WTC11 (cell line): ENCODE results near the gene C12orf75. TPM values are rescaled to one million over a fixed set of nuclear protein-coding genes. Genes with fewer than 3 reads are reported as not detected.

Experiments used
- ATAC-seq: fragments of 200-7000 bp; cut with Tn5 transposase; 2 replicates; pipeline ENCODE4 v1.10.0; 2021; ENCODE audit warnings: mild to moderate bottlenecking, moderate library complexity
- CTCF ChIA-PET: fragments of 300-600 bp; sonication (Branson Sonifier 250); formaldehyde crosslinking; loops from one replicate; lab custom pipeline; 2021; ENCODE audit warnings: antibody characterized with exemption; lab: Charles Lee
- POLR2A ChIA-PET: fragments of 350-600 bp; sonication (Branson Sonifier 250); formaldehyde crosslinking; loops from one replicate; lab custom pipeline; 2021; ENCODE audit warnings: antibody characterized with exemption; lab: Charles Lee
- DNase-seq: peaks from one replicate; pipeline ENCODE4 v3.0.0; 2021; ENCODE audit warnings: low spot score
- H3K27ac Mint-ChIP-seq: 2 replicates; pipeline ENCODE4 v1.8.0; 2021; ENCODE audit warnings: mixed read lengths
- H3K27me3 Mint-ChIP-seq: 2 replicates; pipeline ENCODE4 v1.8.0; 2021; ENCODE audit warnings: low read depth, mild to moderate bottlenecking, moderate library complexity, mixed read lengths
- H3K36me3 Mint-ChIP-seq: 2 replicates; pipeline ENCODE4 v1.8.0; 2021; ENCODE audit warnings: mixed read lengths
- H3K4me1 Mint-ChIP-seq: 2 replicates; pipeline ENCODE4 v1.8.0; 2022; ENCODE audit warnings: mixed read lengths
- H3K4me3 Mint-ChIP-seq: 2 replicates; pipeline ENCODE4 v1.8.0; 2021; ENCODE audit warnings: mild to moderate bottlenecking, moderate library complexity, mixed read lengths
- H3K9me3 Mint-ChIP-seq: 2 replicates; pipeline ENCODE4 v1.8.0; 2021; ENCODE audit warnings: mixed read lengths
- CBFB ChIP-seq: sonication (generic); formaldehyde crosslinking; IDR thresholded peaks from 2 replicates; pipeline ENCODE4 v1.8.1; 2022; ENCODE audit warnings: mild to moderate bottlenecking, low read depth, missing genetic modification reagents
- CREB1 ChIP-seq: sonication (generic); formaldehyde crosslinking; IDR thresholded peaks from 2 replicates; pipeline ENCODE4 v1.8.0; 2023; ENCODE audit warnings: mild to moderate bottlenecking, missing genetic modification reagents
- NR1H2 ChIP-seq: sonication (generic); formaldehyde crosslinking; IDR thresholded peaks from 2 replicates; pipeline ENCODE4 v1.9.0; 2021; ENCODE audit warnings: mild to moderate bottlenecking, moderate library complexity, missing genetic modification reagents
- PRRX2 ChIP-seq: fragments of 250-450 bp; sonication (Bioruptor Pico); IDR thresholded peaks from 2 replicates; pipeline ENCODE4 v1.8.0; 2021; ENCODE audit warnings: mild to moderate bottlenecking
- SMAD3 ChIP-seq: sonication (generic); formaldehyde crosslinking; IDR thresholded peaks from 2 replicates; pipeline ENCODE4 v1.8.0; 2022; ENCODE audit warnings: missing genetic modification reagents, mild to moderate bottlenecking, borderline replicate concordance
- SOX15 ChIP-seq: fragments of 250-450 bp; sonication (Bioruptor Pico); IDR thresholded peaks from 2 replicates; pipeline ENCODE4 v1.9.0; 2021; ENCODE audit warnings: mild to moderate bottlenecking
- TCF7 ChIP-seq: sonication (generic); formaldehyde crosslinking; IDR thresholded peaks from 2 replicates; pipeline ENCODE4 v1.8.0; 2022; ENCODE audit warnings: mild to moderate bottlenecking, low read depth, missing genetic modification reagents, moderate library complexity
- ZNF121 ChIP-seq: sonication (generic); formaldehyde crosslinking; IDR thresholded peaks from 2 replicates; pipeline ENCODE4 v1.8.0; 2023; ENCODE audit warnings: missing genetic modification reagents
- total RNA-seq: library from RNA; stranded (reverse); gene quantifications from 3 replicates; pipeline ENCODE4 v1.2.3, GENCODE V29; 2021
- TF ChIP-seq, protein P1 (sequence below): sonication (generic); formaldehyde crosslinking; IDR thresholded peaks from 2 replicates; pipeline ENCODE4 v1.8.0; 2022; ENCODE audit warnings: missing genetic modification reagents
- TF ChIP-seq, protein P2 (sequence below): fragments of 250-450 bp; sonication (Bioruptor Pico); IDR thresholded peaks from 2 replicates; pipeline ENCODE4 v1.8.0; 2021; ENCODE audit warnings: mild to moderate bottlenecking
- TF ChIP-seq, protein P3 (sequence below): sonication (generic); formaldehyde crosslinking; IDR thresholded peaks from 2 replicates; pipeline ENCODE4 v1.8.1; 2022; ENCODE audit warnings: missing genetic modification reagents, borderline replicate concordance
- TF ChIP-seq, protein P4 (sequence below): sonication (generic); formaldehyde crosslinking; IDR thresholded peaks from 2 replicates; pipeline ENCODE4 v1.8.1; 2023; ENCODE audit warnings: mild to moderate bottlenecking, missing genetic modification reagents
- TF ChIP-seq, protein P5 (sequence below): fragments of 250-450 bp; sonication (Bioruptor Pico); IDR thresholded peaks from 2 replicates; pipeline ENCODE4 v1.9.0; 2021; ENCODE audit warnings: moderate library complexity, mild to moderate bottlenecking, inconsistent platforms, borderline replicate concordance
- TF ChIP-seq, protein P6 (sequence below): sonication (generic); formaldehyde crosslinking; IDR thresholded peaks from 2 replicates; pipeline ENCODE4 v1.8.0; 2022; ENCODE audit warnings: mild to moderate bottlenecking, missing genetic modification reagents
- TF ChIP-seq, protein P7 (sequence below): sonication (generic); formaldehyde crosslinking; IDR thresholded peaks from 2 replicates; pipeline ENCODE4 v1.8.1; 2023; ENCODE audit warnings: mild to moderate bottlenecking, missing genetic modification reagents, moderate library complexity
- TF ChIP-seq, protein P8 (sequence below): sonication (generic); formaldehyde crosslinking; IDR thresholded peaks from 2 replicates; pipeline ENCODE4 v1.8.1; 2022; ENCODE audit warnings: low read depth, mild to moderate bottlenecking, moderate library complexity, missing genetic modification reagents, borderline replicate concordance
- TF ChIP-seq, protein P9 (sequence below): sonication (generic); formaldehyde crosslinking; conservative IDR thresholded peaks from 2 replicates; pipeline ENCODE4 v1.8.1; 2023; ENCODE audit warnings: mild to moderate bottlenecking, low read depth, missing genetic modification reagents, moderate library complexity

The C12orf75 gene
- total RNA-seq, 1 experiment from 2014 or later, result 25.5 TPM

DNA sequence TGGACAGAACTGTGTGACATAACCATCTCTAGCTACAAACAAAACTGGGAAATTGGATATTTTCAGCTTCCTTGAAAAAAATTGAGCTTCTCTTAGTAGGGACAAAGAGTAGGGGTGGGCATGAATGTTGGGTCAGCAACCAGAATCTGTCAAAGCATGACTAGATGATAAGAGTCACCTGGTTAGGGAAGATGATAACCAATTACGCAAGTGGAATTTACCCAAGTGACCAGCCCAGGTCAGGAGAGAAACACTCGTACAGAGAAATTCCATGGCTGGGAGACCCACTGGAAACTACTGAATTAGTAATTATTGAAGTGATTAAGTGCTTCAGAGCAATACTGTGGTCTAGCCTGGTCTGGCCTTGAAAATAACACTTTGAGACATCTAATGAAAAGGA, 36.3 kb upstream of the C12orf75 start:
- ATAC-seq (no peak), DNase-seq (no peak)
- H3K9me3 Mint-ChIP-seq, result peaks cover 18% of the 10 kb centered on the region
- H3K4me3 Mint-ChIP-seq, result no peak overlapping the region
- peaks cover 17% of the 10 kb centered on the region for H3K4me1 Mint-ChIP-seq
- peaks cover 3% of the 10 kb centered on the region; the same call in 1 of the 2 replicates for H3K27me3 Mint-ChIP-seq
- TF ChIP-seq SOX15 (CRISPR knock-in tag) (no peak), TCF7 (CRISPR knock-in tag) (no peak), PRRX2 (CRISPR knock-in tag) (no peak), NR1H2 (CRISPR knock-in tag) (no peak), SMAD3 (CRISPR knock-in tag) (no peak)
- TF ChIP-seq, protein P1, sequence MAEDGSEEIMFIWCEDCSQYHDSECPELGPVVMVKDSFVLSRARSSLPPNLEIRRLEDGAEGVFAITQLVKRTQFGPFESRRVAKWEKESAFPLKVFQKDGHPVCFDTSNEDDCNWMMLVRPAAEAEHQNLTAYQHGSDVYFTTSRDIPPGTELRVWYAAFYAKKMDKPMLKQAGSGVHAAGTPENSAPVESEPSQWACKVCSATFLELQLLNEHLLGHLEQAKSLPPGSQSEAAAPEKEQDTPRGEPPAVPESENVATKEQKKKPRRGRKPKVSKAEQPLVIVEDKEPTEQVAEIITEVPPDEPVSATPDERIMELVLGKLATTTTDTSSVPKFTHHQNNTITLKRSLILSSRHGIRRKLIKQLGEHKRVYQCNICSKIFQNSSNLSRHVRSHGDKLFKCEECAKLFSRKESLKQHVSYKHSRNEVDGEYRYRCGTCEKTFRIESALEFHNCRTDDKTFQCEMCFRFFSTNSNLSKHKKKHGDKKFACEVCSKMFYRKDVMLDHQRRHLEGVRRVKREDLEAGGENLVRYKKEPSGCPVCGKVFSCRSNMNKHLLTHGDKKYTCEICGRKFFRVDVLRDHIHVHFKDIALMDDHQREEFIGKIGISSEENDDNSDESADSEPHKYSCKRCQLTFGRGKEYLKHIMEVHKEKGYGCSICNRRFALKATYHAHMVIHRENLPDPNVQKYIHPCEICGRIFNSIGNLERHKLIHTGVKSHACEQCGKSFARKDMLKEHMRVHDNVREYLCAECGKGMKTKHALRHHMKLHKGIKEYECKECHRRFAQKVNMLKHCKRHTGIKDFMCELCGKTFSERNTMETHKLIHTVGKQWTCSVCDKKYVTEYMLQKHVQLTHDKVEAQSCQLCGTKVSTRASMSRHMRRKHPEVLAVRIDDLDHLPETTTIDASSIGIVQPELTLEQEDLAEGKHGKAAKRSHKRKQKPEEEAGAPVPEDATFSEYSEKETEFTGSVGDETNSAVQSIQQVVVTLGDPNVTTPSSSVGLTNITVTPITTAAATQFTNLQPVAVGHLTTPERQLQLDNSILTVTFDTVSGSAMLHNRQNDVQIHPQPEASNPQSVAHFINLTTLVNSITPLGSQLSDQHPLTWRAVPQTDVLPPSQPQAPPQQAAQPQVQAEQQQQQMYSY, result no peak
- TF ChIP-seq, protein P2, sequence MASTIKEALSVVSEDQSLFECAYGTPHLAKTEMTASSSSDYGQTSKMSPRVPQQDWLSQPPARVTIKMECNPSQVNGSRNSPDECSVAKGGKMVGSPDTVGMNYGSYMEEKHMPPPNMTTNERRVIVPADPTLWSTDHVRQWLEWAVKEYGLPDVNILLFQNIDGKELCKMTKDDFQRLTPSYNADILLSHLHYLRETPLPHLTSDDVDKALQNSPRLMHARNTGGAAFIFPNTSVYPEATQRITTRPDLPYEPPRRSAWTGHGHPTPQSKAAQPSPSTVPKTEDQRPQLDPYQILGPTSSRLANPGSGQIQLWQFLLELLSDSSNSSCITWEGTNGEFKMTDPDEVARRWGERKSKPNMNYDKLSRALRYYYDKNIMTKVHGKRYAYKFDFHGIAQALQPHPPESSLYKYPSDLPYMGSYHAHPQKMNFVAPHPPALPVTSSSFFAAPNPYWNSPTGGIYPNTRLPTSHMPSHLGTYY, result no peak
- TF ChIP-seq, protein P3, sequence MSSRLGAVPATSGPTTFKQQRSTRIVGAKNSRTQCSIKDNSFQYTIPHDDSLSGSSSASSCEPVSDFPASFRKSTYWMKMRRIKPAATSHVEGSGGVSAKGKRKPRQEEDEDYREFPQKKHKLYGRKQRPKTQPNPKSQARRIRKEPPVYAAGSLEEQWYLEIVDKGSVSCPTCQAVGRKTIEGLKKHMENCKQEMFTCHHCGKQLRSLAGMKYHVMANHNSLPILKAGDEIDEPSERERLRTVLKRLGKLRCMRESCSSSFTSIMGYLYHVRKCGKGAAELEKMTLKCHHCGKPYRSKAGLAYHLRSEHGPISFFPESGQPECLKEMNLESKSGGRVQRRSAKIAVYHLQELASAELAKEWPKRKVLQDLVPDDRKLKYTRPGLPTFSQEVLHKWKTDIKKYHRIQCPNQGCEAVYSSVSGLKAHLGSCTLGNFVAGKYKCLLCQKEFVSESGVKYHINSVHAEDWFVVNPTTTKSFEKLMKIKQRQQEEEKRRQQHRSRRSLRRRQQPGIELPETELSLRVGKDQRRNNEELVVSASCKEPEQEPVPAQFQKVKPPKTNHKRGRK (CRISPR knock-in tag), result no peak
- TF ChIP-seq, protein P4, sequence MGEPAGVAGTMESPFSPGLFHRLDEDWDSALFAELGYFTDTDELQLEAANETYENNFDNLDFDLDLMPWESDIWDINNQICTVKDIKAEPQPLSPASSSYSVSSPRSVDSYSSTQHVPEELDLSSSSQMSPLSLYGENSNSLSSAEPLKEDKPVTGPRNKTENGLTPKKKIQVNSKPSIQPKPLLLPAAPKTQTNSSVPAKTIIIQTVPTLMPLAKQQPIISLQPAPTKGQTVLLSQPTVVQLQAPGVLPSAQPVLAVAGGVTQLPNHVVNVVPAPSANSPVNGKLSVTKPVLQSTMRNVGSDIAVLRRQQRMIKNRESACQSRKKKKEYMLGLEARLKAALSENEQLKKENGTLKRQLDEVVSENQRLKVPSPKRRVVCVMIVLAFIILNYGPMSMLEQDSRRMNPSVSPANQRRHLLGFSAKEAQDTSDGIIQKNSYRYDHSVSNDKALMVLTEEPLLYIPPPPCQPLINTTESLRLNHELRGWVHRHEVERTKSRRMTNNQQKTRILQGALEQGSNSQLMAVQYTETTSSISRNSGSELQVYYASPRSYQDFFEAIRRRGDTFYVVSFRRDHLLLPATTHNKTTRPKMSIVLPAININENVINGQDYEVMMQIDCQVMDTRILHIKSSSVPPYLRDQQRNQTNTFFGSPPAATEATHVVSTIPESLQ (CRISPR knock-in tag), result no peak
- TF ChIP-seq, protein P5, sequence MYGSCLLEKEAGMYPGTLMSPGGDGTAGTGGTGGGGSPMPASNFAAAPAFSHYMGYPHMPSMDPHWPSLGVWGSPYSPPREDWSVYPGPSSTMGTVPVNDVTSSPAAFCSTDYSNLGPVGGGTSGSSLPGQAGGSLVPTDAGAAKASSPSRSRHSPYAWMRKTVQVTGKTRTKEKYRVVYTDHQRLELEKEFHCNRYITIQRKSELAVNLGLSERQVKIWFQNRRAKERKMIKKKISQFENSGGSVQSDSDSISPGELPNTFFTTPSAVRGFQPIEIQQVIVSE (CRISPR knock-in tag), result no peak
- TF ChIP-seq, protein P6, sequence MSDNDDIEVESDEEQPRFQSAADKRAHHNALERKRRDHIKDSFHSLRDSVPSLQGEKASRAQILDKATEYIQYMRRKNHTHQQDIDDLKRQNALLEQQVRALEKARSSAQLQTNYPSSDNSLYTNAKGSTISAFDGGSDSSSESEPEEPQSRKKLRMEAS (CRISPR knock-in tag), result no peak
- TF ChIP-seq, protein P7, sequence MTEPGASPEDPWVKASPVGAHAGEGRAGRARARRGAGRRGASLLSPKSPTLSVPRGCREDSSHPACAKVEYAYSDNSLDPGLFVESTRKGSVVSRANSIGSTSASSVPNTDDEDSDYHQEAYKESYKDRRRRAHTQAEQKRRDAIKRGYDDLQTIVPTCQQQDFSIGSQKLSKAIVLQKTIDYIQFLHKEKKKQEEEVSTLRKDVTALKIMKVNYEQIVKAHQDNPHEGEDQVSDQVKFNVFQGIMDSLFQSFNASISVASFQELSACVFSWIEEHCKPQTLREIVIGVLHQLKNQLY (CRISPR knock-in tag), result no peak
- CTCF ChIA-PET, result no interaction called here
- H3K36me3 Mint-ChIP-seq, result peaks cover 19% of the 10 kb centered on the region
- H3K27ac Mint-ChIP-seq, result no peak overlapping the region
- POLR2A ChIA-PET, result no interaction called here

DNA sequence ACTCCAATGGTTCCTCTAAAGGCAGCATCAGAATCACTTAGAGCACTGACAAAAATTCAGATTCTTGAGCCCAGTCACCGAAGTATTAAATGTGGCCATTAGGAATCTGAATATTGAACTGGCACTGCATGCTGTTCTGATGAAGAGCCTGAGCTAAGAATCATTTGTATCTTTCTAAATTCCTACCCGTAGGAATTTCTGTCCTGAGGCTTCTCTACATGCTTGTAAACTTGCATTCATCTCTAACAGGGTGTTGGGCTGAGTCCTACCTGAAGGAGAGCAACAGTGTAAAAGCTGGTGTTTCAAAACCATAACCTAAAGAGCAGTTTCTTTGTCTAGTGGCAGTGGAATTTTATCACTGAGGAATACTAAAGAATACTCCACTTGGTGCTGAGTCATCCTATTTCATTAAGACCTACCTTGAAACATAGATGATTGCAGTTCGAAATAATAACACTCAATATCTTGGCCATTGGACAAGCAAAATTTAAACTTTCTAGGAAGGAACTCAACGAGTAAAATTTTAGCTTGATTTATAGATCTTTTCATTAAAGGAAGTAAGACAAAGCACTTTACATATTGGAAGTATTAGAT, 35.5 kb upstream of the C12orf75 start:
- Mint-ChIP-seq H3K27ac (no peak overlapping the region), H3K9me3 (peaks cover 26% of the 10 kb centered on the region), H3K4me1 (peaks cover 17% of the 10 kb centered on the region), H3K36me3 (peaks cover 27% of the 10 kb centered on the region), H3K4me3 (no peak overlapping the region), H3K27me3 (peaks cover 3% of the 10 kb centered on the region; the same call in 1 of the 2 replicates)
- POLR2A ChIA-PET, result no interaction called here
- CTCF ChIA-PET, result no interaction called here
- DNase-seq (no peak), ATAC-seq (no peak; the same call in 1 of the 2 replicates)
- TF ChIP-seq CBFB (no peak), CREB1 (CRISPR knock-in tag) (no peak), ZNF121 (CRISPR knock-in tag) (no peak)
- TF ChIP-seq, protein P5 (CRISPR knock-in tag), result no peak
- TF ChIP-seq, protein P8, sequence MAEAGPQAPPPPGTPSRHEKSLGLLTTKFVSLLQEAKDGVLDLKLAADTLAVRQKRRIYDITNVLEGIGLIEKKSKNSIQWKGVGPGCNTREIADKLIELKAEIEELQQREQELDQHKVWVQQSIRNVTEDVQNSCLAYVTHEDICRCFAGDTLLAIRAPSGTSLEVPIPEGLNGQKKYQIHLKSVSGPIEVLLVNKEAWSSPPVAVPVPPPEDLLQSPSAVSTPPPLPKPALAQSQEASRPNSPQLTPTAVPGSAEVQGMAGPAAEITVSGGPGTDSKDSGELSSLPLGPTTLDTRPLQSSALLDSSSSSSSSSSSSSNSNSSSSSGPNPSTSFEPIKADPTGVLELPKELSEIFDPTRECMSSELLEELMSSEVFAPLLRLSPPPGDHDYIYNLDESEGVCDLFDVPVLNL, result no peak
- TF ChIP-seq, protein P9, sequence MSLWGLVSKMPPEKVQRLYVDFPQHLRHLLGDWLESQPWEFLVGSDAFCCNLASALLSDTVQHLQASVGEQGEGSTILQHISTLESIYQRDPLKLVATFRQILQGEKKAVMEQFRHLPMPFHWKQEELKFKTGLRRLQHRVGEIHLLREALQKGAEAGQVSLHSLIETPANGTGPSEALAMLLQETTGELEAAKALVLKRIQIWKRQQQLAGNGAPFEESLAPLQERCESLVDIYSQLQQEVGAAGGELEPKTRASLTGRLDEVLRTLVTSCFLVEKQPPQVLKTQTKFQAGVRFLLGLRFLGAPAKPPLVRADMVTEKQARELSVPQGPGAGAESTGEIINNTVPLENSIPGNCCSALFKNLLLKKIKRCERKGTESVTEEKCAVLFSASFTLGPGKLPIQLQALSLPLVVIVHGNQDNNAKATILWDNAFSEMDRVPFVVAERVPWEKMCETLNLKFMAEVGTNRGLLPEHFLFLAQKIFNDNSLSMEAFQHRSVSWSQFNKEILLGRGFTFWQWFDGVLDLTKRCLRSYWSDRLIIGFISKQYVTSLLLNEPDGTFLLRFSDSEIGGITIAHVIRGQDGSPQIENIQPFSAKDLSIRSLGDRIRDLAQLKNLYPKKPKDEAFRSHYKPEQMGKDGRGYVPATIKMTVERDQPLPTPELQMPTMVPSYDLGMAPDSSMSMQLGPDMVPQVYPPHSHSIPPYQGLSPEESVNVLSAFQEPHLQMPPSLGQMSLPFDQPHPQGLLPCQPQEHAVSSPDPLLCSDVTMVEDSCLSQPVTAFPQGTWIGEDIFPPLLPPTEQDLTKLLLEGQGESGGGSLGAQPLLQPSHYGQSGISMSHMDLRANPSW (CRISPR knock-in tag), result no peak
- TF ChIP-seq, protein P7 (CRISPR knock-in tag), result no peak
